ENCODE measurements around the gene NMT2. TPM values are rescaled to one million over a fixed set of nuclear protein-coding genes. Genes with fewer than 3 reads are reported as not detected.

The NMT2 gene
- polyA plus RNA-seq, 2 of the 4 experiments (the other 2 are of a cell fraction) = 14.7 to 19.6 TPM

GRCh38 chr10:15067154-15067553, 101.3 kb downstream of the NMT2 start (continued):
- TF ChIP-seq CBX8 (IDR thresholded peaks at IDR 0.05) (no peak), RFX5 (IDR thresholded peaks at IDR 0.05) (no peak), CEBPB (IDR thresholded peaks at IDR 0.05) (no peak), KDM5A (IDR thresholded peaks at IDR 0.05) (no peak), TFCP2L1 (CRISPR knock-in tag; IDR thresholded peaks at IDR 0.05) (no peak)
- TF ChIP-seq, protein P1, sequence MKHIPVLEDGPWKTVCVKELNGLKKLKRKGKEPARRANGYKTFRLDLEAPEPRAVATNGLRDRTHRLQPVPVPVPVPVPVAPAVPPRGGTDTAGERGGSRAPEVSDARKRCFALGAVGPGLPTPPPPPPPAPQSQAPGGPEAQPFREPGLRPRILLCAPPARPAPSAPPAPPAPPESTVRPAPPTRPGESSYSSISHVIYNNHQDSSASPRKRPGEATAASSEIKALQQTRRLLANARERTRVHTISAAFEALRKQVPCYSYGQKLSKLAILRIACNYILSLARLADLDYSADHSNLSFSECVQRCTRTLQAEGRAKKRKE (CRISPR knock-in tag; IDR thresholded peaks at IDR 0.05; ENCODE audit: low read depth) = no peak

DNA sequence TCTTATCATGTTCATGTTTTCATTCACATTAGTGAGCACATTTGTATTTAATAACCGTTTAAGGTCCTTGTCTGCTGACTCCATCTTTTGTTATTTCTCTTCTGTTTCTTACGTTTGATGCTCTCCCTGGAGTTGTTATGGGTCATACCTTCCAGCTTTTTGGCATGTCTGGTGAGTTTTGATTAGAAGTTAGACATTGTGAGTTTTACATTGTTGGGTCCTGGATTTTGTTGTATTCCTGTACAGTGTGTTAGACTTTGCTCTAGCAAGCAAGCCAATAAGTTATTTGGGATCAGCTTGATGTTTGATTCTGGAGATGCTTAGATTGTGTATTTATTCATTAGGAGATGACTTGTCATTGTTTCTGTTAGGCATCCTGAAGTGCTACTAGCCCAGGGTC, 107.9 kb downstream of the NMT2 start:
- DNase-seq (ENCODE audit: low read depth in 1 of 2, low spot score in 1 of 2) (no peak), FAIRE-seq (no peak), ATAC-seq (no peak)
- POLR2A ChIA-PET = no interaction called here
- peaks cover 18% of the 10 kb centered on the region; the same call in 2 of the 3 replicates for H3K9me3 ChIP-seq
- H3K4me3 ChIP-seq = no peak overlapping the region
- TF ChIP-seq KDM5A (IDR thresholded peaks at IDR 0.05) (no peak), SMC3 (IDR thresholded peaks at IDR 0.05) (no peak), ZC3H11A (IDR thresholded peaks at IDR 0.05) (no peak), ZSCAN20 (CRISPR knock-in tag; IDR thresholded peaks at IDR 0.05) (no peak), CEBPB (IDR thresholded peaks at IDR 0.05) (no peak)
- WGBS (ENCODE audit: missing lambda C conversion rate) = 24% methylated on average over 2 of the region's 2 CpGs
- no peak overlapping the region for H3K27ac ChIP-seq
- CTCF ChIA-PET = no interaction called here
- no peaks in the 10 kb centered on the region for H3K4me1 ChIP-seq
- no peak overlapping the region for H3K4me2 ChIP-seq

- FAIRE-seq (no peak), ATAC-seq (no peak), DNase-seq (ENCODE audit: low read depth in 1 of 2, low spot score in 1 of 2) (no peak)
- WGBS (ENCODE audit: missing lambda C conversion rate) = 34% methylated on average over 4 of the region's 4 CpGs
- no peaks in the 10 kb centered on the region for H3K4me1 ChIP-seq
- H3K4me3 ChIP-seq = no peak overlapping the region
- TF ChIP-seq, protein P2, sequence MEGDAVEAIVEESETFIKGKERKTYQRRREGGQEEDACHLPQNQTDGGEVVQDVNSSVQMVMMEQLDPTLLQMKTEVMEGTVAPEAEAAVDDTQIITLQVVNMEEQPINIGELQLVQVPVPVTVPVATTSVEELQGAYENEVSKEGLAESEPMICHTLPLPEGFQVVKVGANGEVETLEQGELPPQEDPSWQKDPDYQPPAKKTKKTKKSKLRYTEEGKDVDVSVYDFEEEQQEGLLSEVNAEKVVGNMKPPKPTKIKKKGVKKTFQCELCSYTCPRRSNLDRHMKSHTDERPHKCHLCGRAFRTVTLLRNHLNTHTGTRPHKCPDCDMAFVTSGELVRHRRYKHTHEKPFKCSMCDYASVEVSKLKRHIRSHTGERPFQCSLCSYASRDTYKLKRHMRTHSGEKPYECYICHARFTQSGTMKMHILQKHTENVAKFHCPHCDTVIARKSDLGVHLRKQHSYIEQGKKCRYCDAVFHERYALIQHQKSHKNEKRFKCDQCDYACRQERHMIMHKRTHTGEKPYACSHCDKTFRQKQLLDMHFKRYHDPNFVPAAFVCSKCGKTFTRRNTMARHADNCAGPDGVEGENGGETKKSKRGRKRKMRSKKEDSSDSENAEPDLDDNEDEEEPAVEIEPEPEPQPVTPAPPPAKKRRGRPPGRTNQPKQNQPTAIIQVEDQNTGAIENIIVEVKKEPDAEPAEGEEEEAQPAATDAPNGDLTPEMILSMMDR (IDR thresholded peaks at IDR 0.05) = no peak
- TF ChIP-seq RNF2 (IDR thresholded peaks at IDR 0.05; ENCODE audit: borderline replicate concordance, low read depth) (no peak), REST (IDR thresholded peaks at IDR 0.05) (no peak), BCL3 (IDR thresholded peaks at IDR 0.05) (no peak), EHF (CRISPR knock-in tag; IDR thresholded peaks at IDR 0.05) (no peak), FOSL2 (IDR thresholded peaks at IDR 0.05) (no peak), FOSL2 (CRISPR knock-in tag; IDR thresholded peaks at IDR 0.05) (no peak), KDM5A (IDR thresholded peaks at IDR 0.05) (no peak), HOXB13 (CRISPR knock-in tag; IDR thresholded peaks at IDR 0.05; ENCODE audit: low read depth) (no peak), POLR2AphosphoS2 (conservative IDR thresholded peaks at IDR 0.05; ENCODE audit: low read length) (no peak), PBX3 (IDR thresholded peaks at IDR 0.05) (no peak), NR3C1 (IDR thresholded peaks at IDR 0.05) (no peak)
- peaks cover 13% of the 10 kb centered on the region; the same call in 2 of the 3 replicates for H3K9me3 ChIP-seq
- ChIA-PET CTCF (no interaction called here), POLR2A (no interaction called here)
- H3K27ac ChIP-seq = no peak overlapping the region
- no peak overlapping the region for H3K4me2 ChIP-seq
Observed at GRCh38 chr10:15059914-15060313, 108.6 kb downstream of the NMT2 start.
